Activated gamma-delta T cell (primary cell): ENCODE measurements around the gene RNF220.
"Not testable (repeated sequence)": the region's sequence is repeated elsewhere in the genome, so short reads cannot be mapped to it uniquely, and the experiment has no call there.

Experiments
- DNase-seq: peaks from one replicate; lab custom pipeline; 2025; lab: John Stamatoyannopoulos, UW

The RNF220 gene

DNA sequence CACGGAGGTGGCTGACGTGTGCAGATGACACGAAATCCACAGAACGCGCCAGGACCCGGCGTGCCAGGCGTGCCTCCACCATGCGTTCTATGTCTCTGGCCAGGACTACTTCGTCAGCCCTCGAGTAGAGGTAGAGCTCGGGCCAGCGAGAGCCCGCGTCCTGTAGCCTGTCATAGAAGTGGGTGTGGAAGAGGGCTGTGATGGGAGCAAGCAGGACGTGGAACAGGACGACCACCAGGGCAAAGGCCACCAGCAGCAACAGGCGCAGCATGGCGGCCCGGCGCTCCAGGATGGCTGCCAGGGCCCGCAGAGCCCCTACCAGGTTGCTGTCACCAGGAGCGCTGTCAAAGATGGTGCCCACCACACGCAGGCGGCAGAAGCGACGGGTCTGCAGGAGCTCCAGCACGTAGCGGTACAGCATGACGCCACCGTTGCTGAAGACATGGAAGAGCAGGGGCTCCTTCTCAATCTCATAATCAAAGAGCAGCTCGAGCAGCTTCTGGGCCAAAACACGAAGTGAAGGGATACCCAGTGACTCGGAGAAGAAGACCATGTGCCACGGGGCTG, 249.6 kb downstream of the RNF220 start:
- DNase-seq = no peak

DNA sequence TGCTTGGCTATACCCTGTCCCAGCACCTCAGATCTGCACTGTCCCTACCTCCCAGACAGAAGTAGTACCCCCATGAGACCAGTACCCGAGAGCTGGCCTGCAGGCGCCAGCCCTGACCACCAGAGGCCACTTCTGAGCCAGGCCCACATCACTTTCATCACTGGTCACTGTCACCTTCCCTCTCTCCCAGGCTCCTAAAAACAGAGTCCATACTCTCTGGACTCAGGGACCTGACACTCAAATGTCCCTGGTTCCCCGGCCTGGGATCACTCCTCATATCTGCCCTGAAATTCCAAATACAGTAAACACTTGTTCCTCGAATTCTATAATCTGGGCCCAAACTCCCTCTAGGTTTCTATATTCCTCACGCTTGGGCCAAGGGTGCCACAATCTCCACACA, 250.6 kb downstream of the RNF220 start:
- DNase-seq = no peak

DNA sequence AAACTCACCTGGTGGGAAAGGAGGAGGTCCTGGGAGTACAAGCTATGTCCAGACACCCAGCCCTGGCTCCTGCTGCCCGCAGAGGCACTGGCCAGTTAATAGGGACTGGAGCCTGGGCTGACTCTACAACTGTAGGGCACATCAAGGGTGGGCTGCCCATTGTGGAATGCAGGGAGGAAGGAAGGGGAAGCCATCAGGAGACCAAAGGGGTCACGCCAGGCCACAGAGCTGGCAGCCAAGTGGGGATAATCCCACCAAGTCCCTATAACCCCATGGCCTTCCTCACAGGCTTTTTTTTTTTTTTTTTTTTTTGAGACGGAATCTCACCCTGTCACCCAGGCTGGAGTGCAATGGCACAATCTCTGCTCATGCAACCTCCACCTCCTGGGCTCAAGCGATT, 254.5 kb downstream of the RNF220 start:
- no peak for DNase-seq

DNA sequence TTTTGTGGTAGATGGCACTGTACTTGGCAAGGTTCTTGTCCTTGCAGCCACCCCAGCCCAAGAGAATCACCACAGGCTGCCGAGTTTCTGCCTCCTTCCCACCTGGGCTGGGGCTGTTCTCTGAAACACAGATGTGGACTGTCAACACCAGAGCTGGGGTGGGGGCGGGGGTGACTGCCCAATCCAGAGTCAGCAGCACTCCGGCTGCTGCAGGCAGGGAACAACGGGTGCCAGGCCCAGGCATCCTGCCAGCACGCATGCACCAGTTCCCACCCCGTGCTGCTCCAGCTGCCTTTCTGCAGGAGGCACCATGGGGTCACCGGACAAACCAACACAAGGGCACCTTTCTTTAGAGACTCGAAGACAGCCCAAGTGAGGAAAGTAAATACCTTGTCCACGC, 255.1 kb downstream of the RNF220 start:
- DNase-seq = no peak

DNA sequence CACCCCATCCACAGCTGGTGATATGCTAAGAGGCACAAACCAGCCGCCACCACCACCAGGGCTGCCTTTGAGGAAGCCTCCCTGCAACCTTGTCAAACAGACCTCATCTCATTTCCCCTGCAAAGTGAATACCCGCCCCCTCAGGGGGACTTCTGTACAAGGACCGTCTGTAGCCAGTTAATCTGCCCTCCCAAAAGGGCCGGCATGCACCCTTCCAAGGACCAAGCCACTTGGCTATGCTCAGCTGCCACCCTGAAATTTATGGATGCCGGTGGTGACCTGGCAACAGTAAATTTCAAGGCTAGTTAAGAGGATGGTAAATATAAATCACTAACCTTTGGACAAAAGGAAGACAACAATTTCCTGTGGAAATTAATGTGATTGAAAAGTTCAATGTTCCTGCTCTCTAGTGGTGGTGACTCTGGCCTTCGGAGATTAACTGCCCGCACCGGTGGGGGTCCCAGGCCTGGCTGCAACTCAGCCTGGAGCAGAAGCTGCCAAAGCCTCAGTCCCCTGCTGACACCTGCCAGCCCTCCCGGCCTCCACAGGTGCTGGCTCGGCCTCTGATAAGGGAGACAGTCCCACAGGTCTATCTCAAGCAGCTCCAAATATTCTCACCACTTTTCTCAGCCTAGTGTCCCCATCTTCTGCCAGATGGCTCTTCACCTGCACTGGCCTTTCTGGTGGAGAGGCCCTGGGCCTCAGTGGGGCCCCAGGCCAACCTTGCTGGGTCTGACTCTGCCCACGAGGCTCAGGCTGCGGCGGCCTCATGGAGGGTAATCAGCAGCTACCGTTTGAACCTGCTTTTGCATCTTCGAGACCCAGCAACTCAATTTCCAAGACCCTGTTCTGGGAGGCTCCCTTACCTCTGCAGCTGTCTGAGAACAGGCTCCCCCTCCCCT, 257.0 kb downstream of the RNF220 start:
- no peak for DNase-seq

DNA sequence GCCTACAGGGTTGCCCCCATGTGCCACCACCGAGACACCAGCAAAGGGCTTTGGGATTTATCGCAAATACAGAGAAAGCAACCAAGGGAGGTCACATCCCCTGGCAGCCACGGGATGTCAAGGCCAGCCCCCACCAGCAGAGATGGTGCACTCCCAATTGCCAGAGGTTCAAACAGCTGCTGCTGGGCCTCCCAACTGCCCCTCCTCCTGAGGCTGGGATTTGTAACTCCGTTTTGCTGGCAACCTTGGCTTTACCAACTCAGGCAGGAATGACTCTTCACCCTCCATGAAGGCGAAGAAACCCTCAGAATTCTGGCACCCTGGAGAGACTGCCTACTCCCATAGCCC, 257.6 kb downstream of the RNF220 start:
- DNase-seq = no peak

DNA sequence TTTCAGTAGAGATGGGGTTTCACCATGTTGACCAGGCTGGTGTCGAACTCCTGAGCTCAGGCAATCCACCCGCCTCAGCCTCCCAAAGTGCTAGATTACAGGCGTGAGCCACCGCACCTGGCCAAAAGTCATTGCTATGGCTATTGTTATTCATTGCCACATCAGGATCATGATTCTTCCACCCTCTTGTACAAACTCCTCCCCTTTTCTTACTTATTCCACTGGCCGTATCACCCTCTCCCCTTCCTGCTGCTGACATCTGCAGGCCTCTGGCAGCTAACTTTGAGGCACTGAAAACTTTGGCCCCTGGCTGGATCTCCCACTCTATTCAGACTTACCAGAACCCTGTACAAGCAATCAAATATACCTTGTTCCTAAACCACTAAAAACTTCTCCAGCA, 258.4 kb downstream of the RNF220 start:
- no peak for DNase-seq

DNA sequence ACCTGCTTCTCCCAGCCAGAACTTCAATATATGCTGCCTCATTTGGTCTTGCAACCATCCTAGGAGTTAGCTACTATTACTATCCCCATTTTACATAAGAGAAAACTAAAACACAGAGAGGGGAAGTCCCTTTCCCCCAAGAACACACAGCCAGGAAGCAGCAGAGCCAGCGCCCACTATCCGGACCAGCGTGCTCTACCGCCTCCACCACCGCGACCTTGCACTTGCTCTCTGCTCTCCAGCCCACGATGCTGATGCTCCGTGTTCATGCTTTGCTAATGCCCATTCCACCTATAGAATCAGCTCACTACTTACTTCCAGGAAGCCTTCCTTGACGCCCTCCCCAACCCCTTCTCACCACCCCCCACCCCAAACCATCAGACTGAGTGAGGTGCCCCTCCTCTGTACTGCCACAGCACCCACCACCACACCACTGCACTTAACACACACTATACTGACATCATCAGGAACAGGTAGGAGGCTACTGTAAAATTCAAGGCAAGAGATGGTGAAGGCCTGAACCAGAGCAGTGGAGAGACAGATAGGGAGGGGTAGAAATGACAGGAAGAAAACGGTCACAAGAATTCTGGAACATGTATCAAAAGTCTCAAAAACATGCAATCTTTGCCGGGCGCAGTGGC, 259.8 kb downstream of the RNF220 start:
- no peak for DNase-seq

DNA sequence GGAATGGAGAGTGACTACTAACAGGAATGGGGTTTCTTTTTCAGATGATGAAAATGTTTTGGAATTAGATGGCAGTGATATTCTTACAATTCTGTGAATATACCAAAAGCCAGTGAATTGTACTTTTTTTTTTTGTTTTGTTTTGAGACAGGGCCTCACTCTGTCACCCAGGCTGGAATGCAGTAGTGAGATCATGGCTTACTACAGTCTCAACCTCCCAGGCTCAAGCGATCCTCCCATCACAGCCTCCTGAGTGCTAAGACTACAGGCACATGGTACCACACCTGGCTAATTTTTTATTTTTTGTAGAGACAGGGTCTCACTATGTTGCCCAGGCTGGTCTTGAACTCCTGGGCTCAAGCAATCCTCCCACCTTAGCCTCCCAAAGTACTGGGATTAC, 261.7 kb downstream of the RNF220 start:
- DNase-seq = not testable (repeated sequence)

DNA sequence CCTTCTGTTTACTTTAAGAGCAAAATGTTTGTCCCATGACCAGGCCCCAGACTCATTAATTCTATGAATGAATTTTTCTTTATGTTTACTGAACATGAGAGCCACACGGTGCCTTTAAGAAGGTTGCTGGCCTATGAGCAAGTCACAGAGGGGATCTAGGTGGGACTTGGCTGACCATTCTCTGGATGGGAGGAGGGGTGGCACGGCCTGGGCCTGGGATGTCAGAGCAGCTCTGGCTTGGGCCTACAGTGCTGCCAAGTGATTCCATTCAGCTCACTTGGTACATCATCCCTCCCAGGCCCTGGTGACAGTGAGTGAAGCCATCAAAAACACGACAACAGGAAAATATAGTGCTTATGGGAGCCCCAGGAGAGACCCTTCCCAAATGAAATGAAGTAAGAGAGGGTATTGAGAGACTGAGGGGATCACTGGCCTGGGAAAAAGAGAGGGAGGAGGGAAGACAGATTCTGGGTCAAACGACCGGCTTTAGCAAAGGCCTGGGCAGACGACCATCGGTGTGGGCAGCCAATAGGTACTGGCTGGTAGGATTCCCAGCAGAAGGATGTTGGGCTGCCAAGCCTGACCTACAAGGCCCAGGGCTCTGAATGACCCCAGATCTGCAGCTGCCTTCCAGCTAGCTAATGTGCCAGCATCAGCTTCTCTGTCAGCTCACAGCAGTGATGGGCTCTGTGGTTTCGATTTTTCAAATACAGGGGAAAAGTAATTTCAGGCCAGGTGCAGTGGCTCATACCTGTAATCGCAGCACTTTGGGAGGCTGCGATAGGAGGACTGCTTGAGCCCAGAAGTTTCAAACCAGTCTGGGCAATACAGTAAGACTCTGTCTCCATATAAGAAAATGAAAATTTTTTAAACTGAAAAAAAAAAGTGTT, 265.9 kb downstream of the RNF220 start:
- DNase-seq = no peak

DNA sequence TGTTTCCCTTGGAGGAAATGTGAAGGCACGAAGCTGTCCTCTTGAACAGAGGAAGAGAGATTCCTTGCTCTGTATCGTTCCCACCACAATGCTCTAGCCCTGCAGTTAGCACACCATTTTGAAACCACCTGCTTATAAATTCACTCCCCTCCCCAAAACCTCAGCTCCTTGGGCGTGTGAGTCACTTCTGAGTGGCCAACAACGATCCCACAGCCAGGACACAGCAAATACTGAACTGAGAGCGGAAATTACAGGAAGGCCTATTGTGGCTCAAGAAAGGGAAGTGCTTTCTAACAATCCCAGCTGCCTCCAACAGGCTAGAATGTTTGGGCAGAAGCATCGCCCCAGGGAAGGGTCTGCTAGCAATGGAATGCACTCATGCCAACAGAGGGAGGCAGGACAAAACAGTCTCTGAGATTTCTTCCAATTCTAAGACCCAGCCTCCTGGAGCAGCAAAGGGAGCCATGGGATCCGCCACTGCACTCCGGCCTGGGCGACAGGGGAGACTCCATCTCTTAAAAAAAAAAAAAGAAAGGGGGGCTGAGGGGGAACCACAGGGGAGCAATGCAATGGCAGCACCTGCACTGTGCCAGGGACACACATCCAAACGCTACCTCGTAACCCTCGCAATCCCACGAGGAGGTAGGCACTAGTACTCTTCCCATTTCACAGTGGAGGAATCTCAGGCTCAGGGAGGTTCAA, 267.4 kb downstream of the RNF220 start:
- no peak for DNase-seq

DNA sequence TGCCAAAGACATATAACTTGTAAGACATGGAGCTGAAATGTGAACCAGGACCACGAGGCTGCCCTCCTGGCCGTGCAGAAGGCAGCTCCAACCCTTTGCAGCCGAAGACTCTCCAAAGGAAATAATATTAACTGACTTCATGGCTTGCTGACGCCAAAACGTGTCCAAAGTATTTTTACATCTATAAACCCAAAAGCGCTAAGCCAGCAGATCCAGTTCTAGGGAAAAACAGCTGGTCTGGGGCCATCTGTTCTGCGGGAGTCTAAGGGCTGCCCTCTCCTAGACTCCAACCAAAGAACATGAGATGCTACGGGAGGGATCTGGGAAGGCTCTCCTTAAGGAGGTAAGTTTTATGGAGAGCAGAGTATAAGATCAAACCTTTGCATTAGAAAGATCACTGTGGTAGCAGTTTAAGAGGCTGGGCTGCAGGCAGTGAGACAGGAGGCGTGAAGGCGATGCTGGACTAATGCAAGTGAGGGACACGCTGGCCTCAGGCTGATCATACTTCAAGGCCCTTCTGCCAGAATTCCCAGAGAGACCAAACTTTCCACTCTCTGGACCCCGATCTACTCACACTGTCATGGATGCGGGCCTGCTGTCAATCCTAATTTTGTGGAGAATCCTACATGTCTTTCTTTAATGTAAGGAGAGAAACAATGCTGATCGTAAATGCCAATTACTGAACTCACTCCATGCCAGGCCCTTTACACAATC, 268.1 kb downstream of the RNF220 start:
- DNase-seq = no peak

DNA sequence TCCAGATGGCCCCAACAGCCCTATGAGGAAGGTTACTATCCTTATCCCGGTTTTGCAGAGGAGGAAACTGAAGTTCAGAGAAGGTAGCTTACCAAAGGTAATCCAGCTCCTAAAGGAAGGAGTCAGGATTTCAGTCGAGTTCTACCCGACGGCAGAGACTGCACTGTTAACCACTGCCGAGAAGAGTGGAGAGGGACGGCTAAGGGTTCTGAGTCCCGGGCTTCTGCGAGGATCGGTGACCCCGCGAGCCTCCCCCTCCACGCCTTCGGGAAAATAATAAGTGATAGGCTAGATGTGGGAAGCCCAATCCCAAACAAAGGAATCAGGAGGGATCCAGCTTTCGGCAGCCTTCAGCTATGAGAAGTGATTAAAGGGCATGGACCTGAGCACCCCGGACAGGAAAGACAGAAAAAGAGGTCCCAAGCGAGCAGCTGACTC, 268.6 kb downstream of the RNF220 start:
- no peak for DNase-seq

DNA sequence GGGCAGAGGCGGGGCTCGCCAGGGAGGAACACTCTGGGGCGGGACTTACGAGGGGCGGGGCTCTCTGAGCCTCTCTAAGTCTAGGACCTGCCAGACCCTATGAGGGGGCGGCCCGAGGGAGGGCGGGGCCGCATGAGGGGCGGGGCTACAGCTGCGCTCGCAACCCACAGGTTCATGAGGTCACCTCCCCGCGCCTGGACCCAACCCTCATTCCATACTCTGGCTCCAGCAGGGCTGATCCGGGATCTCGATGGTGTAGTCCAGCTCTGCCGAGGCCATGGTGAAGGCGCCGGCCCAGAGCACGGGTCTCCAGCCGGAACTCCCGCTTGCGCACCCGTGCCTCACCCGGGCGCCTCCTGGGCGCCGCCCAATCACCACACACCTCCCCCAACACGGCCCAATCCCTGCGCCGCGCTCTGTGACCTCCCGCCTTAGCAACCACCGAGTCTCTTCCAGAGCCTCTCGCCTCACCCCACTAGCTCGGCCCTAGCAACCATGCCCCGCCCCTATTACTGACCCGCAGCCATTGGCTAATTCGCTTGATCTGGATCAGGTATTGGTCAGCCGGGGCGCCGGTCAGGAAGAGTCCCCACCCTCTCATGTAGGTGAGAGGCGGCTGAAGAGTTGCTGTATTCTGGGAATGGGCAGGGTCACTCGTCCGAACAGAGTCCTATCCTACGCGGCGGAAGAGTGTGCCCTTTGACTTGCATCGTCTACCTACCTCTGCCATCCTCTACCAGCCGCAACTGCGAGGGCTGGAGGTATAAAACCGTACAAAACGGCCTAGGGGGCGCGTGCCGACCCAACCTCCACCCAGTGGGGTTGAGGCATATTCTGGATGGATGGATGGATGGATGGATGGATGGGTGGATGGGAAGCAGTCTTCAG, 269.3 kb downstream of the RNF220 start, which contains the start of the genes ARMH1 and TMEM53:
ARMH1 (plus strand) TSS at position 602 of the 888 bp plus-strand sequence. CDS start 14,984 bp downstream, outside the sequence.
TMEM53 (minus strand) TSS at position 369 of the 888 bp plus-strand sequence; CDS start at position 279, 90 bp downstream.
- peak; percentile 88 for DNase-seq

DNA sequence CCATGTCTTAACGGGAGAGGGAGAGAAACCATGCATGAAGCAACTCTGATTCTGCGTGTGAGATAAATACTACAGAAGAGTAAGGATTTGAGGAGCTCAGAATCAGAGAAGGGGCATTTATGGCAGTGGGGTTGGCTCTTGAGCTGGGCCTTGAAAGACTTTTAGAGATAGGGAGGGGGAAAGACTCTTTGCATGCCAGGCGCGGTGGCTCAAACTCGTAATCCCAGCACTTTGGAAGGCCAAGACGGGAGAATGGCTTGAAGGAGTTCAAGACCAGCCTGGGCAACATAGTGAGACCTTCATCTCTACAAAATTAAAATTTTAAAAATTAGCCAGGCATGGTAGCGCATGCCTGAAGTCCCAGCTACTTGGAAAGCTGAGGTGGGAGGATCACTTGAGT, 270.1 kb downstream of the RNF220 start:
- no peak for DNase-seq

DNA sequence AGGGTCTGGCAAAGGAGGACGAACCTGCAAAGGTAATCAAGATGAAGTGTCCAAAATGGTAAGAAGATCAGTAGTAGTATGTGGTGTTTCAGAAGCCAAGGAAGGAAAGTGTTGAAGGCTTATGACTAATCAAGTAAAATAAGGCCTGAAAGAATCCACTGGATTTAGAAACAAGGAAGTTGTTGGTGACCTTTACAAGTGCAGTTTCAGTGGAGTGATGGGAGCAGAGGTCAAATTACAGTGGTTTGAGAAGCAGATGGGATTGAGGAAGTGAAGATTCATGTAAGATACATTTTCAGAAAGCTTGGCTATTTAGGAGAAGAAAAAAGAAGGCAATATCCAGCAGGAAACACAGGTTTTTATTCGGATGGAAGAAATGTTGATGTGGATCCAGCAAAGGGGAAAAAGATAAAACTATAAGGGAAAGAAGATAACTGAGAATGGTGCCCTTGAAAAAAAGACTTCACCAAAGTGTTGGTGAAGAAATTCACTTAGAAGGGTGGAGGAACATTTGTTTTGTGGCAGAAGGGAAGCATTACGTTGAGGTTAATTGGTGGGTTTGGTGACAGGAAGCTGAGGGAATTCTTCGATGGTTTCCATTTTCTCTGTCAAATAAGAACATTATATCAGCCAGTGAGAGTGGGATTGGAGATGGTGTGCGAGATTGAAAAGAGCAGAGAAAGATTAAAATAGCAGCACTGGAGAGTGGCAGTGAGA, 271.6 kb downstream of the RNF220 start:
- DNase-seq = no peak

DNA sequence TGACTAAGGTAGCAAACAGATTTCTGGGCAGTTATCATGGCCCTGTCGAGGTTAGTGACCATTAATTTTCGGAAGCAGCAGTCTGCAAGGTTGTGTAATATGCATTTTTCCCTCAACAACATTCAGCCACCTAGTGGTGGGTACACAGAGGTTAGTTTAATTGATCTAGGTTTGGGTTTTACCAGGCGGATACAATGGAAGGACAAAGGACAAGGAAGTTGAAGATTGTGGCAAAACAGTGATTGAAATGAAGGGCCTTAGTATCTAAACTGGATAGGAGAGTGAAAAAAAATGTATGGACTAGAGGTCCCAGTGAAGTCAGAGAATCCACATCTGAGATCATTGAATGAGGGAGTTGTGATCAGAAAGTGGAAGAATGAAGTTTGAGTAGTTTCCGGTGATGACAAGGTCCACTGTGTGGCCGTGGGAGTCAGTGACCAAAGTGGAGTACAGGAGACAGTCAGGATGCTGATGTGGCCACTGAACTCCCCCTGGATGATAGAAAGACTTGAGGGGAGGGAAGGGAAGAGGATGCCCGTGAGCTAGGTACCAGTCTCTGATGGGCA, 272.2 kb downstream of the RNF220 start:
- no peak for DNase-seq

DNA sequence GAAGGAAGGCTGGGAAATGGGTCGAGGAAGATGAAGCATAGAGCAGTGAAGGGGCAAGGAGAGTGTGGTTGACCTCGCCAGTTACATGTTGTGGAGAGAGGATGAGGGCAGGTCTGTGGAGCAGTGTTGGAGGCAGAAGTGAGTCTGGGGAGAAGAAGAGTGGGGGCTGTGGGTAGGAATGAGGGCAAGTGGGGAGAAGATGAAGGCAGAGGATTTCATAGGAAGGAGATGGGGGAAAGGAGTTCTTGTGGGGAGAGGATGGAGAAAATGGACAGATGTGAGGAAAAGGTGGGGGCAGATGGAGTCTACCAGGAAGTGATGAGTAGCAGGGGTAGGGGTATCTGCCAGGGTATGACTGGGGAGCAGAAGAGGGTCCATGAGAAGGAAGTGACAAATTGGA, 273.1 kb downstream of the RNF220 start:
- no peak for DNase-seq

DNA sequence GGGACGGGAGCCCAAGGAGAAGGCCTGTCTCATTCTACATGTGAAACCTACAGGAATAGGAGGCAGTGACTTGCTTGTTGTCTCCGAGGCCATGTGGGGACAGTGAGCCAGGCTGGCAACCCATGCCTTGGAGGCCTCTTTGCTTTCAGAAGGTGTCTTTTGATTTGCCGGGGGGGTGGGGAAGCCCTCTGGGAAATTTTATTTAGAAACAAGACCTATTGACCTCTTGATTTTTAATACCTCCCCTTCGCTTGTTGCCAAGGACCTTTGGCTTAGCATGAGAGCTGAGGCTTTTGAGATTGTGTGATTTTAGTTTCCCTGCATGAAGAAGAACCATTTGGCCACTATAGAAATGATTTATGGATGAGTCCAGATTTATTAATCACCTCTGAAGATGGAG, 273.6 kb downstream of the RNF220 start:
- no peak for DNase-seq
